Fibroblast of the conjunctiva (primary cell): Measurements from ENCODE around the gene TRIM4.

ENCODE experiments used
- DNase-seq: peaks from one replicate; pipeline ENCODE4 v3.0.0-alpha.2; 2010; ENCODE audit warnings: low read depth

The TRIM4 gene

GRCh38 chr7:99842926-99843325, 76.4 kb downstream of the TRIM4 start:
- no peak for DNase-seq
